ENCODE data around the gene OR5C1. TPM values are rescaled to one million over a fixed set of nuclear protein-coding genes. Genes with fewer than 3 reads are reported as not detected.
"Not testable (repeated sequence)": the region's sequence is repeated elsewhere in the genome, so short reads cannot be mapped to it uniquely, and the experiment has no call there.

Gene OR5C1
- total RNA-seq, 6 experiments from 2014 or later, result not detected

GRCh38 chr9:122822938-122823337, 34.2 kb downstream of the OR5C1 start:
- H3K27ac Mint-ChIP-seq, result no peak overlapping the region

GRCh38 chr9:122827761-122828093, 39.0 kb downstream of the OR5C1 start:
- peak overlapping the region; percentile 90 for H3K27ac Mint-ChIP-seq
- peak; percentile 53 for DNase-seq
- H3K9me3 Mint-ChIP-seq, result no peaks in the 10 kb centered on the region
- peak overlapping the region; percentile 99 for H3K4me3 Mint-ChIP-seq
- no peaks in the 10 kb centered on the region; the same call in none of the 2 replicates for H3K27me3 Mint-ChIP-seq (ENCODE audit: insufficient read depth)
- H3K4me1 Mint-ChIP-seq (ENCODE audit: low read depth), result peaks cover 23% of the 10 kb centered on the region
- no peak for TF ChIP-seq CTCF (IDR thresholded peaks at IDR 0.05)
- peaks cover 4% of the 10 kb centered on the region; the same call in 1 of the 2 replicates for H3K36me3 Mint-ChIP-seq (ENCODE audit: low read depth)

More at GRCh38 chr9:122822938-122823337, 34.2 kb downstream of the OR5C1 start:
- peaks cover 17% of the 10 kb centered on the region for H3K36me3 Mint-ChIP-seq (ENCODE audit: low read depth)
- no peak for TF ChIP-seq CTCF (IDR thresholded peaks at IDR 0.05)
- H3K4me1 Mint-ChIP-seq (ENCODE audit: low read depth), result peaks cover 44% of the 10 kb centered on the region
- H3K9me3 Mint-ChIP-seq, result no peaks in the 10 kb centered on the region
- no peak overlapping the region for H3K4me3 Mint-ChIP-seq
- DNase-seq, result no peak
- no peaks in the 10 kb centered on the region; the same call in 1 of the 2 replicates for H3K27me3 Mint-ChIP-seq (ENCODE audit: insufficient read depth)

GRCh38 chr9:122828965-122829284, 40.2 kb downstream of the OR5C1 start:
- not testable (repeated sequence) for H3K9me3 Mint-ChIP-seq; H3K27me3 Mint-ChIP-seq (ENCODE audit: insufficient read depth); DNase-seq; H3K36me3 Mint-ChIP-seq (ENCODE audit: low read depth)
- peaks cover 23% of the 10 kb centered on the region for H3K4me1 Mint-ChIP-seq (ENCODE audit: low read depth)
- peak overlapping the region; percentile 99 for H3K4me3 Mint-ChIP-seq
- H3K27ac Mint-ChIP-seq, result peak overlapping the region; percentile 90

- DNase-seq, result no peak
- Mint-ChIP-seq H3K27me3 (ENCODE audit: insufficient read depth) (peaks cover 2% of the 10 kb centered on the region), H3K4me3 (no peak overlapping the region), H3K36me3 (ENCODE audit: low read depth) (no peaks in the 10 kb centered on the region), H3K9me3 (no peaks in the 10 kb centered on the region), H3K27ac (no peak overlapping the region), H3K4me1 (ENCODE audit: low read depth) (peaks cover 3% of the 10 kb centered on the region)
- TF ChIP-seq CTCF (IDR thresholded peaks at IDR 0.05), result no peak
Observed at GRCh38 chr9:122832194-122832593, 43.5 kb downstream of the OR5C1 start.

GRCh38 chr9:122835313-122835731, 46.6 kb downstream of the OR5C1 start:
- Mint-ChIP-seq H3K4me1 (ENCODE audit: low read depth) (no peaks in the 10 kb centered on the region), H3K4me3 (no peak overlapping the region), H3K9me3 (no peaks in the 10 kb centered on the region; the same call in 1 of the 2 replicates), H3K36me3 (ENCODE audit: low read depth) (no peaks in the 10 kb centered on the region), H3K27me3 (ENCODE audit: insufficient read depth) (peaks cover 6% of the 10 kb centered on the region; the same call in 1 of the 2 replicates), H3K27ac (no peak overlapping the region)
- DNase-seq, result no peak
- TF ChIP-seq CTCF (IDR thresholded peaks at IDR 0.05), result no peak

- no peak for TF ChIP-seq CTCF (IDR thresholded peaks at IDR 0.05)
- Mint-ChIP-seq H3K36me3 (ENCODE audit: low read depth) (no peaks in the 10 kb centered on the region), H3K4me1 (ENCODE audit: low read depth) (no peaks in the 10 kb centered on the region), H3K9me3 (no peaks in the 10 kb centered on the region; the same call in 1 of the 2 replicates), H3K27me3 (ENCODE audit: insufficient read depth) (peaks cover 6% of the 10 kb centered on the region), H3K27ac (no peak overlapping the region), H3K4me3 (no peak overlapping the region)
- DNase-seq, result no peak
Observed at GRCh38 chr9:122837266-122837850, 48.6 kb downstream of the OR5C1 start.
